ENCODE measurements around the gene SLC27A6. TPM values are rescaled to one million over a fixed set of nuclear protein-coding genes. Genes with fewer than 3 reads are reported as not detected.

The SLC27A6 gene
- total RNA-seq, 1 donor from 2014 or later: 0.39 TPM

DNA sequence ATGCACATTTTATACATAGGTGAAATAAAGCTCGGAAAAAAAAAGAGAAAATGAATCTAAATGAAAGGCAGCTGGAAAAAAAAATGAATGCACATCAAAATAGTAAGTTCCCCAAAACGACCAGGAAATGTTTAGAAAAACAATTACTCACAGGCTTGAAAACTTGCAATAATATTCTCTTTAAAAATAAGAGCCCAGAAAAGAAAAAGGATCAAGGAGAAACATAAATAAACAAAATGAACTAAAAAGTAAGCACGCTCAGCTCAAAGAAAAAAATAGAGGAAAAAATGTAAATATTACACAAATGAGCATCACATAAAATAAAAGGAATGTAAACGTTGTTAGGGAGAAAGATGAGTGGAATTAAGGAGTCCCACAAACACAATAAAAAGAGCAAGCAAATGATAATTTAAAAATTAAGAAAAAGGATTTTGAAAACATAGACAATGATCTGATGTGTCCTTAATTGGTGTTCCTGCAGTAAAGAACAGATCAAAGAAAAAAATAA is 54.2 kb downstream of the SLC27A6 start:
- Histone ChIP-seq H3K4me3 (ENCODE audit: insufficient read depth, low read depth, low read length) (no peak overlapping the region), H3K36me3 (ENCODE audit: insufficient read depth, low read length) (no peaks in the 10 kb centered on the region), H3K27ac (ENCODE audit: low read depth, low read length) (no peak overlapping the region), H3K9ac (ENCODE audit: low read length) (no peak overlapping the region), H3K4me2 (ENCODE audit: low read length) (no peak overlapping the region), H3K27me3 (ENCODE audit: insufficient read depth, low read length) (no peaks in the 10 kb centered on the region), H3K4me1 (ENCODE audit: insufficient read depth, low read length) (no peaks in the 10 kb centered on the region), H2AFZ (ENCODE audit: low read depth, low read length) (no peak overlapping the region), H4K20me1 (ENCODE audit: insufficient read depth, low read length) (no peaks in the 10 kb centered on the region), H3K9me3 (ENCODE audit: insufficient read depth, low read depth, low read length) (no peaks in the 10 kb centered on the region), H3K79me2 (ENCODE audit: insufficient read depth, low read length) (no peaks in the 10 kb centered on the region)
- DNase-seq (ENCODE audit: low read depth): no peak
- H3K4me3 Mint-ChIP-seq (ENCODE audit: unreplicated experiment): no peak overlapping the region
- H3K9me3 Mint-ChIP-seq (ENCODE audit: unreplicated experiment): no peaks in the 10 kb centered on the region
- no peak for FAIRE-seq
- no peak overlapping the region for H3K27ac Mint-ChIP-seq (ENCODE audit: unreplicated experiment)
- no peak for TF ChIP-seq EZH2 (IDR thresholded peaks at IDR 0.05; ENCODE audit: insufficient read depth, low read length)
- TF ChIP-seq, protein P1, sequence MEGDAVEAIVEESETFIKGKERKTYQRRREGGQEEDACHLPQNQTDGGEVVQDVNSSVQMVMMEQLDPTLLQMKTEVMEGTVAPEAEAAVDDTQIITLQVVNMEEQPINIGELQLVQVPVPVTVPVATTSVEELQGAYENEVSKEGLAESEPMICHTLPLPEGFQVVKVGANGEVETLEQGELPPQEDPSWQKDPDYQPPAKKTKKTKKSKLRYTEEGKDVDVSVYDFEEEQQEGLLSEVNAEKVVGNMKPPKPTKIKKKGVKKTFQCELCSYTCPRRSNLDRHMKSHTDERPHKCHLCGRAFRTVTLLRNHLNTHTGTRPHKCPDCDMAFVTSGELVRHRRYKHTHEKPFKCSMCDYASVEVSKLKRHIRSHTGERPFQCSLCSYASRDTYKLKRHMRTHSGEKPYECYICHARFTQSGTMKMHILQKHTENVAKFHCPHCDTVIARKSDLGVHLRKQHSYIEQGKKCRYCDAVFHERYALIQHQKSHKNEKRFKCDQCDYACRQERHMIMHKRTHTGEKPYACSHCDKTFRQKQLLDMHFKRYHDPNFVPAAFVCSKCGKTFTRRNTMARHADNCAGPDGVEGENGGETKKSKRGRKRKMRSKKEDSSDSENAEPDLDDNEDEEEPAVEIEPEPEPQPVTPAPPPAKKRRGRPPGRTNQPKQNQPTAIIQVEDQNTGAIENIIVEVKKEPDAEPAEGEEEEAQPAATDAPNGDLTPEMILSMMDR (IDR thresholded peaks at IDR 0.05; ENCODE audit: insufficient read depth, low read depth, low read length): no peak
- H3K36me3 Mint-ChIP-seq (ENCODE audit: low read depth, unreplicated experiment): no peaks in the 10 kb centered on the region
- H3K27me3 Mint-ChIP-seq (ENCODE audit: low read depth, unreplicated experiment): no peaks in the 10 kb centered on the region
- no peaks in the 10 kb centered on the region for H3K4me1 Mint-ChIP-seq (ENCODE audit: low read depth, unreplicated experiment)

- Mint-ChIP-seq H3K36me3 (ENCODE audit: low read depth, unreplicated experiment) (no peaks in the 10 kb centered on the region), H3K27ac (ENCODE audit: unreplicated experiment) (no peak overlapping the region), H3K9me3 (ENCODE audit: unreplicated experiment) (no peaks in the 10 kb centered on the region), H3K4me3 (ENCODE audit: unreplicated experiment) (no peak overlapping the region), H3K4me1 (ENCODE audit: low read depth, unreplicated experiment) (no peaks in the 10 kb centered on the region), H3K27me3 (ENCODE audit: low read depth, unreplicated experiment) (no peaks in the 10 kb centered on the region)
- FAIRE-seq: no peak
- no peak for DNase-seq (ENCODE audit: low read depth)
- TF ChIP-seq EZH2 (IDR thresholded peaks at IDR 0.05; ENCODE audit: insufficient read depth, low read length): no peak
- TF ChIP-seq, protein P1 (IDR thresholded peaks at IDR 0.05; ENCODE audit: insufficient read depth, low read depth, low read length): no peak
- no peaks in the 10 kb centered on the region for H3K36me3 ChIP-seq (ENCODE audit: insufficient read depth, low read length)
- H3K27me3 ChIP-seq (ENCODE audit: insufficient read depth, low read length): no peaks in the 10 kb centered on the region
- H3K4me3 ChIP-seq (ENCODE audit: insufficient read depth, low read depth, low read length): no peak overlapping the region
- H3K27ac ChIP-seq (ENCODE audit: low read depth, low read length): no peak overlapping the region
- no peaks in the 10 kb centered on the region for H3K9me3 ChIP-seq (ENCODE audit: insufficient read depth, low read depth, low read length)
- H3K4me2 ChIP-seq (ENCODE audit: low read length): no peak overlapping the region
- no peak overlapping the region for H2AFZ ChIP-seq (ENCODE audit: low read depth, low read length)
- H3K79me2 ChIP-seq (ENCODE audit: insufficient read depth, low read length): no peaks in the 10 kb centered on the region
- no peaks in the 10 kb centered on the region for H4K20me1 ChIP-seq (ENCODE audit: insufficient read depth, low read length)
- no peaks in the 10 kb centered on the region for H3K4me1 ChIP-seq (ENCODE audit: insufficient read depth, low read length)
- H3K9ac ChIP-seq (ENCODE audit: low read length): no peak overlapping the region
These were observed 55.4 kb downstream of the SLC27A6 start for GRCh38 chr5:129020683-129021082.

DNA sequence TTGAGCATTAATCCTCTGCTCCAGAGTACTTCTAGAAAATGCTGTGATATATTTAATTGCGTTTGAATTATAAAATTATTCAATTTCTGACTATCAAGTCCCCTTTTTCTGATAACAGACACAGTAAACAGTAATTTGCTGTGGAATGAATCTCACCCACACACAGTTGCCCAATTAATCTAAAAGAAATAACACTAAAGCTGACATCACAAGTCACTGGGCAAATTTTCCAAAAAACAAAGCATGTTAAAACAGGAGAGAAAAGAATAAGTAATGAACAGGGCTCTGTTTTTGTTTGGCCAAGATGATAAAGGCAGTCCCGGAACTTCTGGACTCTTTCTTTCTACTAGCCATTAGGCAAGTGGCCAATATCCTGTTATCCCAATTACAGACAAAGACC is 56.5 kb downstream of the SLC27A6 start:
- Histone ChIP-seq H3K27ac (ENCODE audit: low read depth, low read length) (no peak overlapping the region), H3K4me2 (ENCODE audit: low read length) (no peak overlapping the region), H3K4me3 (ENCODE audit: insufficient read depth, low read depth, low read length) (no peak overlapping the region), H3K79me2 (ENCODE audit: insufficient read depth, low read length) (no peaks in the 10 kb centered on the region), H4K20me1 (ENCODE audit: insufficient read depth, low read length) (no peaks in the 10 kb centered on the region), H3K9me3 (ENCODE audit: insufficient read depth, low read depth, low read length) (no peaks in the 10 kb centered on the region), H3K27me3 (ENCODE audit: insufficient read depth, low read length) (no peaks in the 10 kb centered on the region), H3K9ac (ENCODE audit: low read length) (no peak overlapping the region), H3K36me3 (ENCODE audit: insufficient read depth, low read length) (no peaks in the 10 kb centered on the region), H3K4me1 (ENCODE audit: insufficient read depth, low read length) (no peaks in the 10 kb centered on the region), H2AFZ (ENCODE audit: low read depth, low read length) (no peak overlapping the region)
- Mint-ChIP-seq H3K36me3 (ENCODE audit: low read depth, unreplicated experiment) (no peaks in the 10 kb centered on the region), H3K4me1 (ENCODE audit: low read depth, unreplicated experiment) (no peaks in the 10 kb centered on the region), H3K27ac (ENCODE audit: unreplicated experiment) (no peak overlapping the region), H3K27me3 (ENCODE audit: low read depth, unreplicated experiment) (no peaks in the 10 kb centered on the region), H3K4me3 (ENCODE audit: unreplicated experiment) (no peak overlapping the region), H3K9me3 (ENCODE audit: unreplicated experiment) (no peaks in the 10 kb centered on the region)
- no peak for TF ChIP-seq EZH2 (IDR thresholded peaks at IDR 0.05; ENCODE audit: insufficient read depth, low read length)
- TF ChIP-seq, protein P1 (IDR thresholded peaks at IDR 0.05; ENCODE audit: insufficient read depth, low read depth, low read length): no peak
- DNase-seq (ENCODE audit: low read depth) (no peak), FAIRE-seq (no peak)

All from astrocyte (in vitro differentiated cells and primary cell).